GM21360 (cell line): Measurements from ENCODE around the gene ZNRD2.

ENCODE experiments used
- ATAC-seq: cut with Tn5 transposase; IDR thresholded peaks from one replicate; pipeline ENCODE4 v1.9.1; 2021; ENCODE audit warnings: mild to moderate bottlenecking, moderate library complexity; ENCODE audit not compliant: unreplicated experiment

Gene ZNRD2

DNA sequence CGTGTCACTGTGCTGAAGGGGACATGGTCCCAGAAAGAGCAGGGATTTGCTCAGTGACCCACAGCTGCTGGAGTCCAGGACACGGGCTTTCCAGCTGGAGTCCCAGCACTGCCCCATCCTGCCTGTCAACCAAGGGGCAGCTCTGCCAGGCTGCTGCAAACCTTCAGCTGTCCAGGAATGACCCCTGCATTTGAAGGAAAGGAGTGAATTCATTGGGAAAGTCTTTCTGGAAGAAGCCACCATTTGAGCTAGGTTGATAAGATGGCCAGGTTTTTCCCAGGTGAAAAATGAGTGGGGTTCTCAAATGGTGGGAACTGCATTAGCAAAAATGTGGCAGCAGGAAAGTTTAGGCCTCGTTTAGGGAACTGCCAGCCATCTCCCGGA, 16.0 kb downstream of the ZNRD2 start:
- ATAC-seq = no peak

DNA sequence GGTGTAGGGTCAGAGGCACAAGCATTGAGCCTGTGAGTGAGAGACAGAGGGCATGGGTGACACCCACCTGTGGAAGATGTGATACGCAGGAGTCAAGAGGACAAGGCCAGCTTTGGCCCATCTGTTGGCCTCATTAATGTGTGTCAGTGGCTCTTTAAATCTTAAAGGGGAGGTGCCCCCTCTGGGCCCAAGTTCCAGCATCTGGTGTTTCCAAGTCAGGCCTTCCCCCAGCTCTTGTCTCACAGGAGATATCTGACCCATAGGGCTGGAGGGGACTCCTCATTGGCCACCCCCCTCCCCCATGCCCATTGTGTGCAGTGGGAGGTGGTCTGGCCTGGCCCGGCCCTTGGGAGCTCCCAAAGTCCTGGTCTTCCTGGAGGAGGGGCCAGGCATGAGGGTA, 16.4 kb downstream of the ZNRD2 start:
- ATAC-seq = no peak

DNA sequence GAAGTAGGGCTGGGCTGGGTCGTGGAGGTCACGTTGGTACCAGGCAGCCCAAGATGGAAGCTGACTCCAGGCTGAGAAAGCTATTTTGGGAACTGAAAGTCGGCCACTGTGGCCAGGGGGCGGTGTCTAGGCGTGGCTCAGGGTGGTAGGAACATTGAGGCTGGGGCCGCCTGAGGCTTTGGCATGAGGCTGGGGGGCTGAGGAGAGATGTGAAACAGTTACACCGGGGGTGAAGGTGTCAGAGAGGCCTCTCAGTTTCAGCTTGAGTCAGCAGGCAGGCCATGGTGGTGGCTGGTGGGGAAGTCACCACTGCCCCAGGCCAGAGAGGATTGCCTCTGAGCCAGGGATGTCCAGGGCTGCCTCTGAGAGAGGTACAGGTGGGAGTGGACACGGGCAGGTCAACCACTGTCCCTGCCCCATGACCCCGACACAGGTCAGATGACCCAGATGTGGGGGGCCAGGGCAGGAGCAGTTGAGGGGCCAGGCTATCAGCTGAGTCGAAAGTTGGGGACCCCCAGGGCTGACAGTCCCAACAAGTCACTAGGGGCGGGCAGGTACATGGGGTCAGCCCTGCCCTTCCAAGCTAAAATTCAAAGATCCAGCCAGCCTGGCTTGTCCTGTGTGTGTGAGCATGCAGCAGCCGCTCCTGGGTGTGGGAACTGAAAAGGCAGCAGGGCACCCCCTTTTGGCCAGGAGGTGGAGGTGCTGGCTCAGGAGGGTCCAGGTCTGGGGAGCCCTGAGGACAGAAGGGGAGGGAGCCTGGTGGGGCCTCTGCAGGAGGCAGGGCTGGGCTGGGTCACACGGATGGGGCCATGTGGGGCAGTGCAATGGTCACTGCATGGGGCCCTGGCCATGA, 18.1 kb downstream of the ZNRD2 start:
- peak; percentile 76 for ATAC-seq

DNA sequence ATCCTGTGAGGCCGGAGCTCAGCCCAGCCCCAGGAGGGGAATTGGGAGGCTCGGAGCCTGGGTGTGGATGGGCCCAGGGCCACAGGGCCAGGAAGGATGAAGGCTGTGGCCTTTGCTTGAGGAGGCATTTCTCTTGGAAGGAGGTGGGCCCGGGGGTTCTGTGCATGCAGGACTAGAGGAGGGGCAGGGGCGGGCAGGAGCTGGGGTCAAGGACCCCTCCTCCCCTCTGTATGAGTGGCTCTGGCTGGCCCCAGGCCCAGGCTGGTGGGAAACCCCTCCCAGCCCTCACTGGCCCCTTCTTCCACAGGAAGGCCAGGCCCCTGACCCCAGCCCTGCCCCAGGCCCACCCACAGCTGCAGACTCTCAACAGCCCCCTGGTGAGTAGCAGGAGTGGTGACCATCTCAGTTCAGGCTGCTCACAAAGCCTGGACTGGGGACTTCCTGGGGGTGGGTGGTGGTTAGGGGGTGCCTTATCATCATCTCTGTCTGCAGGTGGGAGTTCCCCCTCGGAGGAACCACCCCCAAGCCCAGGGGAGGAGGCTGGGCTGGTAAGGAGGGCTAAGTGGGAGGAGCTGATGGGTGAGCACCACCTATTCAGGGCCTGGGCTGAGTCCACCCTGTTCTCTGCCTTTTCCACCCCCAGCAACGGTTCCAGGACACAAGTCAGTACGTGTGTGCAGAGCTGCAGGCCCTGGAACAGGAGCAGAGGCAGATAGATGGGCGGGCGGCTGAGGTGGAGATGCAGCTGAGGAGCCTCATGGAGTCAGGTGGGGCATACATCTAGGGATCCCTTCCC, 19.4 kb downstream of the ZNRD2 start:
- no peak for ATAC-seq

DNA sequence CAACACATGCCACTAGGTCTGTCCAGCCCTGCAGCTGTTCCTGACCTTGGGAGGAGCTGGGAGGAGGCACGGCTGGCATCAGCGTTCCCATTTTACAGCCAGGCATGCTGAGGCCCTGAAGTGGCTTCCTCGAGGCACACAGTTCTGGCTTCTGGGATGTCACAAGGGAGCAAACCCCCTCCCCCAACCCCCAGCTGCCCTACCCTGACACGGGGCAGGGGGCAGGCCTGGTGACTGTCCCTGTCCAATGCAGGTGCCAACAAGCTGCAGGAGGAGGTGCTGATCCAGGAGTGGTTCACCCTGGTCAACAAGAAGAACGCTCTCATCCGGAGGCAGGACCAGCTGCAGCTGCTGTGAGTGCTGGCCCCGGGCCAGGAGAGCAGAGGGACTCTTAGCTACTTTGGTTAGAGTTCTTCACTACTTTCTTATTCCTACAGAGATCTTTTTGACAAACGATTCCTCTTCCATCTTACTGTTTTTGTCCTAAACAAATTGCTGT, 20.0 kb downstream of the ZNRD2 start:
- ATAC-seq = no peak

DNA sequence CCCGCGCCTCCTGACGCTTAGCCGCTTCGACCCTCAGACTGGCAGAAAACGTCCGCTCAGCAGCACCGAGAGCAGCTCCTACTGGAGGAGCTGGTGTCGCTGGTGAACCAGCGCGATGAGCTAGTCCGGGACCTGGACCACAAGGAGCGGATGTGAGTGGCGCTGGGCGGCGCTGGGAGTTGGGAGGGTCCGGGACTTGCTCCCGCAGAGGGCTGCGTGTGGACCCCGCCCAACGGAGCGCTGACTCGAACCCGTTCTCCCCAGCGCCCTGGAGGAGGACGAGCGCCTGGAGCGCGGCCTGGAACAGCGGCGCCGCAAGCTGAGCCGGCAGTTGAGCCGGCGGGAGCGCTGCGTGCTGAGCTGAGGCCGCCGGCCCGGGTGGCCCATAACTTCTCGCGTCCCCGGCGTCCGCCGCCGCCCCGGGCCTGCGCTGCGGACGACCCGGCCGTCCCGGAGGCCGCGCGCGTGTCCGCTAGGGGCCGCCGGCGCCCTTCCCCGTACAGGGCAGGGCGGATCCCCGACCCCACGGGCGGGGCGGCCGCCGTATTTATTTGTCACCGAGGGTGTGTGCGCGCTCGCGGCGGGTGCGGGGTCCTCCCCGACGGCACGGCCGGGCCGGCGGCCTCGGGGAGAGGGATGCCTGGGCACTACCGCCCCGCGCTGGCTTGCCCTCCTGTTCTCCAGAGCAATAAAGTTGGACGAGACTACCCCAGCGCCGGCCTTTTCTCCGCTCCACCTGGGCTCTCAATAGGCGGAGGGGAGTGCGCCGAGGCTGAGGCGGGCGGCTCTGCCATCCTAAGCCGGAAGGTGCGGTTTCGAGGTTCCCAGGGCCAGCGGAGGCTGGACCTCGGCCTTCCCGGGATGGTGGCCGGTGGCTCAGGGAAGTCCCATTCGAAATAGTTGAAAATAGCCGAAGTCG, 21.9 kb downstream of the ZNRD2 start:
- ATAC-seq = no peak

DNA sequence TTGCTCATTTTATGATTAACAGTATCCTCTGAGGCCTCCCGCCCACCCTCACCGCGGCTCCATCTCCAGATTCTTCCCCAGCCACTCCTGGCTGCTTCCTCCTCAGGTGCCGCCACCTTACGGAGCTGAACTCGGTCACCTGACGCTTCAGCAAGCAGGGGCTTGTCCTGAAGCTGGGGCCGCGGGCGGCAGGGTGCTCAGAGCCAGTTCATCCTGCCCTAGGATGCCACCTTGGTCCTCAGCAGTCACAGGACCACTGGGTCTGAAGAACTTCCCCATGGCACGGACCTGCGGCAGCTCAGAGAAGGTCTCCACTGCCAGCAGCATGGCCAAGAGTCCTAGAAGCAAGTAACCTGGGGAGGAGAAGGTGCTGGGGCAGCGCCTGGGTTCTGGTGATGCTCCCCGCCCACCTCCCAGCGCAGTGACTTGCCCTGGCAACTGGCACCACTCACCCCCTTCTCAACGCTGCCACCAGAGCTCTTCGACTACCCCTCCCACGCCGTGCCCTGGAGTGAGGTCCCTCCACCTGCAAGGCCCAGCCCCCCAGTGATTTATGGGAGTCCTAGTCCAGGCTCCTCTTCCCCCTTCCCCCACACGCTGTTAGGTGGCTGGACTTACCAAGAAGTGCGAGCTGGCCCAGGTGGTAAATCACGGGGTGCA, 22.7 kb downstream of the ZNRD2 start:
- ATAC-seq = no peak

DNA sequence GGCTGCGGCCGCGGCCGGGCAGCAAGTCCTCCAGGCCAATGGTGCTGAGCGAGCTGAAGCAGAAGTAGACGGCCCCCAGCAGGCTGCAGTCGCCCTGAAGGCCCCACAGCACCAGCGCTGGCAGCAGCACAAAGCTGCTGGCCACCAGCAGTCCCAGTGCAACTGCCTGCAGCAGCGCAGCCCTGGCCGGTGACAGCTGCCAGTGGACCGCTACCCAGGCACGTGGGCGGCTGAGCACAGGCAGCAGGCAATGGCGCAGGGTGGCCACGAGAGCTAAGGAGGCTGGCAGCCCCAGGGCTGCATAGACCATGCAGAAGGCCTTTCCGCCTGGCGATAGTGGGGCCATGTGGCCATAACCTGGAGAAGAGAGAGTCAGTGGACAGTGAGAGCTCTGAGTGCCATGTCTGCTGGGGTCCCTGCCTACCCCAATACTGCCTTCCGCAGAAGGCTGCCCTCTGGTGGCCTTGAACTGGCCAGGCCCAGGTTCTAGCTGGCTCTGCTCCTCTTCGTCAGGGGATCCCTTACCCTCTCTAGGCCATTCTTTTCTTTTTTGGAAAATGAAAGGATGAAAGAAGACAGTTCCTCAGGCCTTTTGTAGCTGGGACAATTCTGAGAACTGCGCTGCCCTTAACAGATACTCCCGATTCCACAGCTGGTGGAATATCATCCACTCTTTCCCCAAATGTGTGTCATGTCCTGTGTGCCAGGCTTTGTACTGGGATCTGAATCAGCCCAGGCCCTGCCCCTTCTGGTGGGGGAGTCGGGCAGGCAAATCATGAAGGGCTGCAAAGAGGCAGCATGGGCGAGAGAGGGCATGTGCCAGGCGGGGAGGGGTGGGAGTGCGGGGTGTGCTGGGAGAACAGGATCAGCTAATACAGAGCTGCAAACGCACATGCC, 23.5 kb downstream of the ZNRD2 start:
- no peak for ATAC-seq

DNA sequence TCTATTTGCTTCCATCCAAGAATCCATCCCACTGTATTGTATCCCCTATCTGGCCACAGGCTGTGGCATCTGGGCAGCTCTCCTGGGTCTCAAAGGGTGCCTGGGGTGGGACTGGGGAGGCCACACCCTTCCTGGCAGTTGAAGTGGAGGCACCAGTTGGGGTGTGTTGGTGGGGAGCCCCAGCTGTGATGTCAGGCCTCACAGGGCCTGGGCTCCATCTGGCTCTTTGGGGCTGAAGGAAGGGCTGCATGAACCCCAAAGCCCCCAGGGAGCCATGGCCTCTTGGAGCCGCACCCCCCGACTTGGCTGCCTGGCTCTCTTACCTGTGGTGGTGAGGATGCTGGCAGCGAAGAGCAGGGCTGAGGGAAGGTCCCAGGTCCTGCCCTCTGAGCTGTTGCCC, 24.9 kb downstream of the ZNRD2 start:
- ATAC-seq = no peak

DNA sequence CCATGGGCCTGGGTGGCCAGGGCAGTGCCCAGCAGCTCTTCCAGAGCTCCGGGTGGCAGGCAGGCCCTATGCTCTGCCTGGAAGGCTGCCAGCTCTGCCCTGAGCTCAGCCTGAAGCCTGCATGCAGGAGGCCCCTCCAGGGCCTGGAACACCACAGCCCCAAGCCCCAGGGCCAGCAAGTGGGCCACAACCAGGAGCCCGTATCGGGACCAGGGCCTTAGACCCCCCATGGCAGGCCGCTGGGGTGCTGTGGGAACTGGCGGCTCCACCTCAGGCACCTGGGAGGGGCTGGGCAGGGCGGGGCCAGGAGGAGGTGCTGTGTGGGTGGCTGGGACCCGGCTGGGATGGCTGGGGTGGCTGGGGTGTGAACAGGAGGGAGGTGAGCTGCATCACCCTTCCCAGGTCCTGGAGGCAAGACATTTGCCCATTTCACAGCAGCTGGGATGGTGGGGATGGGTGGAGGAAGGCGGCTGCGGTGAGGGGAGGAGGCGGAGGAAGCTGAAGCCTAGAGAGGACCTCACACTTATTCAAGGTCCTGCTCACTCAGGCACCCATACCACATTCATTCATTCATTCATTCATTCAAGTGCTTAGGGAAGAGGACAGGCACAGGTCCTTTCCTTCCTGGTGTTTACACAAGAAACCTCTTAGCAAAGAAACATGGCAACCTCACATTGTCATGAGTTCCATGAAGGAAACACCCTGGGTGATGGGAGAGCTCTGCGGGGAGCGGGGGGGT, 25.4 kb downstream of the ZNRD2 start, which contains the start of gene KCNK7:
Gene KCNK7, minus strand, starts transcription at position 258 of the 739 bp plus-strand sequence. Its CDS starts 28 bp downstream, at position 230.
- ATAC-seq = no peak

DNA sequence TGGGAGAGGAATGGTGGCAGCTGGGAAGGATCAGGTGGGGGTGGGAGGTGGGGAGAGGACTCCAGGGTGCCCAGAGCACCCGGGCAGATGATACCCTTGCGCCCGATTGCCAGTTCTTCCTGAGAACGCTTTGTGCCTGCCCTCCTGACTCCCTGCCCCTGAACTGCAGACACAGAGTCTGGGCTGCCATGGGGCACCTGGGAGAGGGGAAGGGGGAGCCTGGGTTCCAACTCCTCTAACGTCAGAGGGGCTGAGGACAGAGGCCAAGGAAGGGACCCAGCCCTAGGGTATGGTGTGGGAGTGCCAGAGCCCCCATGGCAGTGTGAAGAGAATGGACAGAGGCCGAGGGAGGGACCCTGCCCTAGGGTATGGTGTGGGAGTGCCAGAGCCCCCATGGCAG, 26.2 kb downstream of the ZNRD2 start:
- ATAC-seq = no peak

DNA sequence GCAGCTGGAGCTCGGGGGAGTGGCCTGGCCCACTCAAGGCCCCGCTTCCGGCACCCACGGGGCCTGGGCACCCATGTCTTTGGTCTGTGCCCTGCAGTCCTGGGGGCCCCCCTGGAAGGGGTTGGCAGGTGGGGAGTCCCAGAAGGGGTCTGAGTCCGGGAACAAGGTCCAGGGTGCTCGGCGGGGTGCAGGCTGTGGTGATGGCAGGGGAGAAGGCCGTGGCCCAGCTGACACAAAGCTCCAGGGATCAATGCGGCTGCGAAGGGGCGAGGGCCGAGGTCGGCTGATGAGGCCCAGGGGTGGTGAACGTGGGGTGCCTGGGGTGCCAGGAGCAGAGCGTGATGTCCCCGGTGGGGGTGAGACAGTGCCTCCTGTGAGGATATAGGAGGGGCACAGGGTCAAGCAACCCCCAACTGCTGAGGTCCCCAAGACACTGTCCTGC, 28.0 kb downstream of the ZNRD2 start:
- no peak for ATAC-seq

DNA sequence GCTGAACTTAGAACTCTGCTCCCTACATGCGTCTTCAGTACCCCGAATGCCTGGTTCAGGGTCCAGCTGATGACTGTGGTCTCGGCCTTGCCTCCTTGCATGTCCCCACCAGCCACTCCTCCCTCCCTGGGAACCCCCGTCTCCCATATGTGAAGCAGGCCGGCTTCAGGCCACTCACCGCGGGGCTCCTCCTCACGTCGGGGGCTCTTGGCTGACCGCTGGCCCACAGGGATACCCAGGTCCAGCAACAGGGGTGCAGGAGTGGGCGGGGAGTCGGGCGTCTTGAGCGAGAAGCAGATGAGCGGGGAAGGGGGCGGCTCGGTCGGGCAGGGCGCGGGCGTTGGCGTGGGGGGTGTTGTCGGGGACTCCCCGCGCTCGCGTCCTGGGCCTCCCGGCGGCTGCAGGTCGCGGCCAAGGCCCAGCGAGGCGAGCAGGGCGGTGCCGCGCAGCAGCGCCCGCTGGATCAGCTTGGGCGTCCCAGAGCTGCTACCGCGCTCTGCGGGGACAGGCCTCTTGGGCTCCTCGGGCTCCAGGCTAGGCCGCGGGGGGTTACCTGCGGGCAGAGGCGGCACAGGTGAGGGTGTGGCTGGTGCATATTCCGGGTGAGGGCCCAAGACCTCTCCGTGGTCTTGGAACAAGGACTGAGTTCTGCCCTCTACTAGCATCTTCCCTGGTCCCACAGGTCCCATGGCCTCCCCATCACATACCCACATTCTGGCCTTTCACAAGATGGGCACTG, 29.1 kb downstream of the ZNRD2 start:
- no peak for ATAC-seq

DNA sequence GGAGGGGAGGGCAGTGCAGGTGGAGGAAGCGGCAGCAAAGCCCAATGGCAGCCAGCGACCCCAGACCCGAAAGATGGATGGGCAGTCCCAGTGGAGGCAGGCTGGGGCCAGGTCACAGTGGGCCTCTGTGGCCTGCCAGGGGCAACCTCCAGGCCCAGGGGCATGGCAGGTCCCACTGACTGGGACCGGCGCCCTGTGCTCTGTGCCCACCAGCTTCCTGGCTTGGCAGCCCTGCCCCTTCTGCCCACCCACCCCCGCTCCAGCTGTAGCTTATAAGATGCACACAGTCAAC, 29.6 kb downstream of the ZNRD2 start:
- no peak for ATAC-seq

DNA sequence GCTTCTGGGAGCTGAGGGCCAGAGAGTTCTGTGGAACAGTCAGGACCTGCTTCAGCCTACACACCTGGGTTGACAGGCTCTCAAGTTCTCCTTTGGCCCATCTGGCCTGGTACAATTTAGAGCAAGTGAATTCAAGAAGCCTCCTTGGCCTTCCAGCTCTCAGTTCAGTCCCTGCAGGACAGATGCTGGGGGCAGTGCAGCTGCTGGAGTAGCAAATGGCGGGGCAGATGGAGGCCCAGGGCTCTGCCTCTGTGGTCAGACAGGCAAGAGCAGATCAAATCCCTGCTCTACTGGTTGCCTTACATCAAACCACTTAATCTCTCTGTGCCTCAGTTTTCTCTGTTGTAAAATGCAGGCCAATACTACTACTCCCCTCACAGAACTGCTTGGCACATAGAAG, 34.0 kb downstream of the ZNRD2 start:
- ATAC-seq = no peak

DNA sequence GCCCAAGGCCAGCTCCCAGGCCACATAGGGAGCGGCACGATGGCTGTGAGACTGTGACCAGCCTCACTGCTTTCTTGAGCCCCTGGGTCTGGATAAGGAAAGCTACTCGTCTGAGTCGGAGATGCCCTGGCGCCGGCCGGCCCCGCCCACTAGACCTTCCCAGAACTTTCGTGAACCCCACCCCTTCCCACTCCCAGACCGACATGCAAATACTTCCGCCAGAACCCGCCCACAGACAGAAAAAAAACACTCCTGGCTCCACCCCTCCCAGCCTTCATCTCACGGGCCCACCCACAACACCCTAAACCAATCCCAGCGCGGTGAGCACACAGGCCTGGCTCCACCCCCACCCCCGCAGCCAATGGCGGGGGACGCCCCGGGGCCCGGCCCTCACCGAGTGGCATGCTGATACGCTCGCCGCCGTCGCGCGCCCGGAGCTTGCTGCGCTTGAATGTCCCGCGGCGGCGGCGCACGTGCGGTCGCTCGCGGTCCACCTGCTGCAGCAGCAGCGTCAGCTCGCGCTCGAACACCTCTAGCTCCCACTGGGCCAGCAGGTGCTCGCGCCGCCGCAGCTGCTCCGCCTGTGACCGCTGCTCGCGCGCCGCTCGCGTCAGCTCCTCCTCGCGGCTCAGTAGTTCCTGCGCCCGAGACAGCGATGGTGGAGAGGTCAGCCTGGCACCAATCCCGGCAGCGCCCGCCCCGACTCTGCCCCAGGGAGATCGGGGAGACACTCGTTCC, 36.8 kb downstream of the ZNRD2 start:
- no peak for ATAC-seq

DNA sequence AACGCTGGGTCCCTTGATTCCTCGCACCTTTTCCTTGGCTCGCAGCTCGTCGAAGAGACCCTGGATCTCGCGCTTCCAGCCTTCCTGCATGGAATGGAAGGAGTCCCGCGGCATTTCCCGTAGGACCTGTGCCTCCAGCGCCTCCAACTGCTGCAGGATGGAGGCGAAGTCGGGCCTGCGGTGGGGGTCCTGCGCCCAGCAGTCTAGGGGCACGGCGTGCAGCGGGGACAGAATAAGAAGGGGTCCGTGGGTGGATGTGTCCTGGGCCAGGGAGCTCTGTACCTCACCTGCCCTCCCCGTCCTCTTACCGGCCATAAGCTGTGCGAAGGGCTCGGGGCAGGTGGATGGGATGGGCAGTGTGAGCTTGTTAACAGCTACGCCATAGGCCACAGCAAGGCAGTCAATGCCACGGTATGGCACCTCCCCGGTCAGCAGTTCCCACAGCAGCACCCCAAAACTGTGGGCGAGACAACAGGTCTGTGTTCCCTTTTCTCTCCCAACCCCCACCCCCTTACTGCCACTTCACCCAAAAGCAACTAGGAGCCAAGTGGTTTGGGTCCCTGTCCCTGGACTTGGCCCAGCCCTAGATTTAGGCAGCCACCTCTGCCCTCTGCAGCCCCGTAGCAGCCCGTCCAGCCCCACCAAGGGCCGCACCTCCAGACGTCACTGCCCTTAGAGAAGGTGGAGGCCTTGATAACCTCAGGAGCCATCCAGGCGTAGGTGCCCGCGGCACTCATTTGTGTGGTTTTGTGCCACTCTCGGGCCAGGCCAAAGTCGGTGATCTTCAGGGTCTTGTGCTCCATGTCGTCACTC, 37.5 kb downstream of the ZNRD2 start:
- ATAC-seq = no peak
